SK-N-SH treated with all-trans-retinoic acid at 6 μM for 48 hours (cell line): ENCODE data around the gene SLC7A6OS.

Source experiments
- ATAC-seq: fragments of 200-7000 bp; cut with Tn5 transposase; 3 replicates; pipeline ENCODE4 v1.9.1; 2020; ENCODE audit warnings: mild to moderate bottlenecking, moderate library complexity
- BACH2 ChIP-seq: fragments of 250-450 bp; sonication (Bioruptor Pico); IDR thresholded peaks from 2 replicates; pipeline ENCODE4 v1.9.0; 2021; ENCODE audit warnings: mild to moderate bottlenecking, borderline replicate concordance
- CREB5 ChIP-seq: fragments of 250-450 bp; sonication (Bioruptor Pico); IDR thresholded peaks from 2 replicates; pipeline ENCODE4 v1.5.1; 2020; ENCODE audit warnings: low read depth, mild to moderate bottlenecking, moderate library complexity
- CSDC2 ChIP-seq: fragments of 250-450 bp; sonication (Bioruptor Pico); IDR thresholded peaks from 2 replicates; pipeline ENCODE4 v1.5.0; 2020; ENCODE audit warnings: mild to moderate bottlenecking, moderate library complexity
- CSRNP3 ChIP-seq: fragments of 250-450 bp; sonication (Bioruptor Pico); IDR thresholded peaks from 2 replicates; pipeline ENCODE4 v1.5.1; 2021; ENCODE audit warnings: mild to moderate bottlenecking, moderate library complexity
- ESRRG ChIP-seq: fragments of 250-450 bp; sonication (Bioruptor Pico); IDR thresholded peaks from 2 replicates; pipeline ENCODE4 v1.6.1; 2021; ENCODE audit warnings: mild to moderate bottlenecking
- GLIS3 ChIP-seq: fragments of 250-450 bp; sonication (Bioruptor Pico); IDR thresholded peaks from 2 replicates; pipeline ENCODE4 v1.5.0; 2020; ENCODE audit warnings: mild to moderate bottlenecking, moderate library complexity
- ISL1 ChIP-seq: fragments of 250-450 bp; sonication (Bioruptor Pico); IDR thresholded peaks from 2 replicates; pipeline ENCODE4 v2.1.2; 2022; ENCODE audit warnings: mild to moderate bottlenecking, moderate library complexity
- OSR1 ChIP-seq: fragments of 250-450 bp; sonication (Bioruptor Pico); IDR thresholded peaks from 2 replicates; pipeline ENCODE4 v1.8.0; 2022; ENCODE audit warnings: moderate library complexity, mild to moderate bottlenecking, inconsistent platforms
- PATZ1 ChIP-seq: fragments of 250-450 bp; sonication (Bioruptor Pico); IDR thresholded peaks from 2 replicates; pipeline ENCODE4 v1.8.0; 2020; ENCODE audit warnings: mild to moderate bottlenecking, moderate library complexity, borderline replicate concordance
- POU6F1 ChIP-seq: fragments of 250-450 bp; sonication (Bioruptor Pico); IDR thresholded peaks from 2 replicates; pipeline ENCODE4 v1.8.0; 2021; ENCODE audit warnings: low read depth, mild to moderate bottlenecking, moderate library complexity, borderline replicate concordance
- PPARA ChIP-seq: fragments of 250-450 bp; sonication (Bioruptor Pico); IDR thresholded peaks from 2 replicates; pipeline ENCODE4 v1.5.0; 2020; ENCODE audit warnings: mild to moderate bottlenecking, borderline replicate concordance
- TCF4 ChIP-seq: fragments of 250-450 bp; sonication (Bioruptor Pico); IDR thresholded peaks from 2 replicates; pipeline ENCODE4 v1.8.0; 2021; ENCODE audit warnings: mild to moderate bottlenecking, moderate library complexity, borderline replicate concordance
- TOX ChIP-seq: fragments of 250-450 bp; sonication (Bioruptor Pico); IDR thresholded peaks from 2 replicates; pipeline ENCODE4 v1.8.0; 2021; ENCODE audit warnings: mild to moderate bottlenecking, moderate library complexity, borderline replicate concordance
- TSHZ2 ChIP-seq: fragments of 250-450 bp; sonication (Bioruptor Pico); IDR thresholded peaks from 2 replicates; pipeline ENCODE4 v1.5.0; 2020; ENCODE audit warnings: mild to moderate bottlenecking, moderate library complexity
- ZC3H10 ChIP-seq: fragments of 250-450 bp; sonication (Bioruptor Pico); IDR thresholded peaks from 2 replicates; pipeline ENCODE4 v1.5.1; 2021; ENCODE audit warnings: mild to moderate bottlenecking, moderate library complexity
- ZFP30 ChIP-seq: fragments of 450-650 bp; formaldehyde crosslinking; IDR thresholded peaks from 2 replicates; pipeline ENCODE4 v1.5.0; 2022; ENCODE audit warnings: mild to moderate bottlenecking, moderate library complexity
- ZNF565 ChIP-seq: fragments of 450-650 bp; formaldehyde crosslinking; conservative IDR thresholded peaks from 2 replicates; pipeline ENCODE4 v1.5.0; 2020; ENCODE audit warnings: low read depth, mild to moderate bottlenecking, moderate library complexity
- ZNF70 ChIP-seq: fragments of 450-650 bp; formaldehyde crosslinking; IDR thresholded peaks from 2 replicates; pipeline ENCODE4 v1.5.0; 2020; ENCODE audit warnings: mild to moderate bottlenecking, moderate library complexity
- ZNF8 ChIP-seq: fragments of 450-650 bp; formaldehyde crosslinking; IDR thresholded peaks from 2 replicates; pipeline ENCODE4 v1.5.0; 2020; ENCODE audit warnings: mild to moderate bottlenecking, moderate library complexity

SLC7A6OS gene

GRCh38 chr16:68285683-68286082 is 25.1 kb downstream of the SLC7A6OS start:
- no peak for ATAC-seq
- TF ChIP-seq OSR1 (CRISPR knock-in tag) = no peak
- TF ChIP-seq GLIS3 (CRISPR knock-in tag) = no peak
- no peak for TF ChIP-seq ZFP30 (CRISPR knock-in tag)
- TF ChIP-seq PATZ1 (CRISPR knock-in tag) = no peak
- TF ChIP-seq TCF4 (CRISPR knock-in tag) = no peak
- TF ChIP-seq ISL1 = no peak
- TF ChIP-seq BACH2 = no peak
- TF ChIP-seq CSRNP3 = no peak
- TF ChIP-seq PPARA = no peak
- TF ChIP-seq POU6F1 (CRISPR knock-in tag) = no peak
- TF ChIP-seq TSHZ2 (CRISPR knock-in tag) = no peak
- no peak for TF ChIP-seq CSDC2 (CRISPR knock-in tag)
- no peak for TF ChIP-seq TOX
- no peak for TF ChIP-seq ESRRG (CRISPR knock-in tag)
- TF ChIP-seq ZNF565 = no peak
- no peak for TF ChIP-seq ZNF70 (CRISPR knock-in tag)
- no peak for TF ChIP-seq CREB5 (CRISPR knock-in tag)
- no peak for TF ChIP-seq ZNF8

GRCh38 chr16:68284847-68285246 is 25.9 kb downstream of the SLC7A6OS start:
- TF ChIP-seq ZFP30 (CRISPR knock-in tag) (no peak), CSRNP3 (no peak), CREB5 (CRISPR knock-in tag) (no peak), ZC3H10 (CRISPR knock-in tag) (no peak), PATZ1 (CRISPR knock-in tag) (no peak), ZNF565 (no peak), OSR1 (CRISPR knock-in tag) (no peak), BACH2 (no peak), PPARA (no peak), ZNF8 (no peak), TSHZ2 (CRISPR knock-in tag) (no peak)
- ATAC-seq = no peak
